ENCODE results near the gene CDK11A.

Gene CDK11A

GRCh38 chr1:1763657-1764621 is 39.8 kb upstream of the CDK11A start:
- DNase-seq (no peak), ATAC-seq (ENCODE audit: insufficient read depth, low read depth) (no peak)
- H3K4me2 ChIP-seq (ENCODE audit: insufficient read depth, low read length) = no peak overlapping the region
- H3K79me2 ChIP-seq (ENCODE audit: insufficient read depth, low read length) = peaks cover 66% of the 10 kb centered on the region
- no peak overlapping the region for H3K4me3 ChIP-seq (ENCODE audit: low read depth in 1 of 2, low read length in 2 of 2)
- peaks cover 69% of the 10 kb centered on the region for H3K36me3 ChIP-seq (ENCODE audit: insufficient read depth, low read length)
- H3K27me3 ChIP-seq (ENCODE audit: insufficient read depth, low read length, poor library complexity) = no peaks in the 10 kb centered on the region
- no peak overlapping the region for H2AFZ ChIP-seq (ENCODE audit: low read depth, low read length)
- H3K9ac ChIP-seq (ENCODE audit: low read depth, low read length) = no peak overlapping the region
- H4K20me1 ChIP-seq (ENCODE audit: insufficient read depth, low read length) = peaks cover 49% of the 10 kb centered on the region
- no peak for TF ChIP-seq CTCF (IDR thresholded peaks at IDR 0.05; ENCODE audit: borderline replicate concordance, extremely low read depth, low read length, poor library complexity, severe bottlenecking)
- TF ChIP-seq EZH2 (IDR thresholded peaks at IDR 0.05; ENCODE audit: borderline replicate concordance, low read depth, low read length, severe bottlenecking) = no peak
- H3K27ac ChIP-seq (ENCODE audit: low read length) = no peak overlapping the region
- H3K4me1 ChIP-seq (ENCODE audit: insufficient read depth, low read length) = no peaks in the 10 kb centered on the region
- H3K9me3 ChIP-seq (ENCODE audit: insufficient read depth, low read length, severe bottlenecking) = no peaks in the 10 kb centered on the region

- DNase-seq (no peak), ATAC-seq (ENCODE audit: insufficient read depth, low read depth) (no peak)
- Histone ChIP-seq H3K27ac (ENCODE audit: low read length) (no peak overlapping the region), H2AFZ (ENCODE audit: low read depth, low read length) (no peak overlapping the region), H3K27me3 (ENCODE audit: insufficient read depth, low read length, poor library complexity) (no peaks in the 10 kb centered on the region), H3K9me3 (ENCODE audit: insufficient read depth, low read length, severe bottlenecking) (no peaks in the 10 kb centered on the region), H3K9ac (ENCODE audit: low read depth, low read length) (no peak overlapping the region), H3K79me2 (ENCODE audit: insufficient read depth, low read length) (peaks cover 53% of the 10 kb centered on the region), H3K4me3 (ENCODE audit: low read depth in 1 of 2, low read length in 2 of 2) (no peak overlapping the region), H3K4me2 (ENCODE audit: insufficient read depth, low read length) (no peak overlapping the region), H4K20me1 (ENCODE audit: insufficient read depth, low read length) (peaks cover 53% of the 10 kb centered on the region), H3K4me1 (ENCODE audit: insufficient read depth, low read length) (no peaks in the 10 kb centered on the region), H3K36me3 (ENCODE audit: insufficient read depth, low read length) (peaks cover 76% of the 10 kb centered on the region)
- TF ChIP-seq CTCF (IDR thresholded peaks at IDR 0.05; ENCODE audit: borderline replicate concordance, extremely low read depth, low read length, poor library complexity, severe bottlenecking) (no peak), EZH2 (IDR thresholded peaks at IDR 0.05; ENCODE audit: borderline replicate concordance, low read depth, low read length, severe bottlenecking) (no peak)
These were observed 37.6 kb upstream of the CDK11A start for GRCh38 chr1:1761504-1762376.

GRCh38 chr1:1760715-1761114 is 36.6 kb upstream of the CDK11A start:
- H3K4me2 ChIP-seq (ENCODE audit: insufficient read depth, low read length) = no peak overlapping the region
- peaks cover 86% of the 10 kb centered on the region for H3K36me3 ChIP-seq (ENCODE audit: insufficient read depth, low read length)
- H3K9ac ChIP-seq (ENCODE audit: low read depth, low read length) = no peak overlapping the region
- H2AFZ ChIP-seq (ENCODE audit: low read depth, low read length) = no peak overlapping the region
- H4K20me1 ChIP-seq (ENCODE audit: insufficient read depth, low read length) = peaks cover 49% of the 10 kb centered on the region
- peaks cover 44% of the 10 kb centered on the region; the same call in 1 of the 2 replicates for H3K79me2 ChIP-seq (ENCODE audit: insufficient read depth, low read length)
- no peak for ATAC-seq (ENCODE audit: insufficient read depth, low read depth)
- H3K27ac ChIP-seq (ENCODE audit: low read length) = no peak overlapping the region
- no peaks in the 10 kb centered on the region for H3K9me3 ChIP-seq (ENCODE audit: insufficient read depth, low read length, severe bottlenecking)
- no peaks in the 10 kb centered on the region for H3K4me1 ChIP-seq (ENCODE audit: insufficient read depth, low read length)
- no peak for DNase-seq
- TF ChIP-seq CTCF (IDR thresholded peaks at IDR 0.05; ENCODE audit: borderline replicate concordance, extremely low read depth, low read length, poor library complexity, severe bottlenecking) (no peak), EZH2 (IDR thresholded peaks at IDR 0.05; ENCODE audit: borderline replicate concordance, low read depth, low read length, severe bottlenecking) (no peak)
- H3K4me3 ChIP-seq (ENCODE audit: low read depth in 1 of 2, low read length in 2 of 2) = no peak overlapping the region
- no peaks in the 10 kb centered on the region for H3K27me3 ChIP-seq (ENCODE audit: insufficient read depth, low read length, poor library complexity)
